HG03097 (cell line): Measurements from ENCODE around the gene LRRC9.
"Not testable (repeated sequence)": the region's sequence is repeated elsewhere in the genome, so short reads cannot be mapped to it uniquely, and the experiment has no call there.

Experiments used
- ATAC-seq: cut with Tn5 transposase; IDR thresholded peaks from one replicate; pipeline ENCODE4 v1.9.1; 2021; ENCODE audit not compliant: unreplicated experiment, low FRiP score

Gene LRRC9

DNA sequence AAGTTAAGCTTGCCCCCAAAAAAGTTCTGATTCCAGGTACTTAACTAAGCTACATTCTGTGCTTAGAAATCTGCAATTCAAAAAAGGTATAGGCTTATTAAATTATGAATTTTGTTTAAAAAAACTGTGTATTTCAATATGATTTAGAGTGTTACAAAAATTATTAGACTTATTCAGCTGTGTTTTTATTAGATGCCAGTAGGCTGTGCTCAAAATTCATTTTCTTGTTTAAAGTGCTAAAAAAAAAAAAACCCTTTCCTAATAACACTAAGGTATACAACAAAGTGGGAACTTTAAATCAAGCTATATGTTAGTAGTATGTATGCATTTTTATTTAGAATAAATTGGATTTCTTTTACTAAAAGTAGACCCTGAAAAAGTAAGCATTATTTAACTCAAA, 25.0 kb downstream of the LRRC9 start:
- ATAC-seq: no peak

DNA sequence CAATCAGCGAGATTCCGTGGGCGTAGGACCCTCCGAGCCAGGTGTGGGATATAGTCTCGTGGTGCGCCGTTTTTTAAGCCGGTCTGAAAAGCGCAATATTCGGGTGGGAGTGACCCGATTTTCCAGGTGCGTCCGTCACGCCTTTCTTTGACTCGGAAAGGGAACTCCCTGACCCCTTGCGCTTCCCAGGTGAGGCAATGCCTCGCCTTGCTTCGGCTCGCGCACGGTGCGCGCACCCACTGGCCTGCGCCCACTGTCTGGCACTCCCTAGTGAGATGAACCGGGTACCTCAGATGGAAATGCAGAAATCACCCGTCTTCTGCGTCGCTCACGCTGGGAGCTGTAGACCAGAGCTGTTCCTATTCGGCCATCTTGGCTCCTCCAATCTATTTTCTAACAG, 32.2 kb downstream of the LRRC9 start:
- not testable (repeated sequence) for ATAC-seq

DNA sequence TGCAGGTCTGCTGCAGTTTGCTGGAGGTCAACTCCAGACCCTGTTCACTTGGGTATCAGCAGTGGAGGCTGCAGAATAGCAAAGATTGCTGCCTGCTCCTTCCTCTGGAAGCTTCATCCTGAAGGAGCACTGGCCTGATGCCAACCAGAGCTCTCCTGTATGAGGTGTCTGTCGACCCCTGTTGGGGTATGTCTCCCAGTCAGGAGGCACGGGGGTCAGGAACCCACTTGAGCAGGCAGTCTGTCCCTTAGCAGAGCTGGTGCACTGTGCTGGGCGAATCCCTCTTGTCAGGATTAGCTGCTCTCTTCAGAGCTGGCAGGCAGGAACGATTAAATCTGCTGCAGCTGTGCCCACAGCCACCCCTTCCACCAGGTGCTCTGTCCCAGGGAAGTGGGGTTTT, 37.9 kb downstream of the LRRC9 start:
- ATAC-seq: not testable (repeated sequence)

DNA sequence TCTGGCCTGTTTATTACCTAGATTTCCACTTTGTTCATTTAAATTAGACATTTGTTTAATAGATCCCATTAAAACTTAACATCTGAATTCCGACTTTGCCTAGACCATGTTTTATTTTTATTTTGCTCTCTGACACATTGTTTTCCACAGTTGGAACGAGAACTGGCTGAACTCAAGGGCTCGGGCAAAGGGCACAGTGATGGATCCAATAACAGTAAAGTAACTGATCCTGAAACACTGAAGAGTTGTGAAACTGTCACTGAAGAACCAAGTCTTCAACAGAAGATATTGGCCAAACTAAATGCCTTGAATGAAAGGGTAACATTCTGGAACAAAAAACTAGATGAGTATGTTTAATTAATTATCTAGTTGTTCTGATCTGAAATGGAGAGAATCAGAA, 39.7 kb downstream of the LRRC9 start:
- ATAC-seq: no peak

DNA sequence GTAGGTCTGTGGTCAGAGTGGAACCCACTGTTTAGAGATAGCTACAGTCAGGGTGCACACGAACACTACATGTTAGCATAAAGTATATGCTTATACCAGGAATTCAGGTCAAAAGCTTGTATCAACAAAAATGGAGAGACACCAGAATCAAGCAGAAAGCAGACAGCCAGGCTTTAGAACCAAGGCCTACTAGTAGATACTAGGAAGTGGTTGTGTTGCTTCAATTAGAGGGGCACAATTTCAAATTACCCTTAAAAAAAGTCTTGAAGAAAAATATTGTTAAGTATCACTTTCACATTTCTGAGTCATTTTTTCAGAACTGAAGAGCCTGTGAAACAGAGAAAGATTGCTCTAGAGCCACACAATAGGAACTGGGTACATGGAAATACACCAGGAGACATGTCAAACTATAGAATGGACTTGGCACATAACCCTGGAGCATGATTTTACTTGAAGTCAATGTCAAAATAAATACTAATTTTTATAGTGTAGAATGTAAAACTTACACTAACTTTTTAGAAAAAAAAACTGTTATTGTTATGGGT, 41.6 kb downstream of the LRRC9 start:
- ATAC-seq: no peak

DNA sequence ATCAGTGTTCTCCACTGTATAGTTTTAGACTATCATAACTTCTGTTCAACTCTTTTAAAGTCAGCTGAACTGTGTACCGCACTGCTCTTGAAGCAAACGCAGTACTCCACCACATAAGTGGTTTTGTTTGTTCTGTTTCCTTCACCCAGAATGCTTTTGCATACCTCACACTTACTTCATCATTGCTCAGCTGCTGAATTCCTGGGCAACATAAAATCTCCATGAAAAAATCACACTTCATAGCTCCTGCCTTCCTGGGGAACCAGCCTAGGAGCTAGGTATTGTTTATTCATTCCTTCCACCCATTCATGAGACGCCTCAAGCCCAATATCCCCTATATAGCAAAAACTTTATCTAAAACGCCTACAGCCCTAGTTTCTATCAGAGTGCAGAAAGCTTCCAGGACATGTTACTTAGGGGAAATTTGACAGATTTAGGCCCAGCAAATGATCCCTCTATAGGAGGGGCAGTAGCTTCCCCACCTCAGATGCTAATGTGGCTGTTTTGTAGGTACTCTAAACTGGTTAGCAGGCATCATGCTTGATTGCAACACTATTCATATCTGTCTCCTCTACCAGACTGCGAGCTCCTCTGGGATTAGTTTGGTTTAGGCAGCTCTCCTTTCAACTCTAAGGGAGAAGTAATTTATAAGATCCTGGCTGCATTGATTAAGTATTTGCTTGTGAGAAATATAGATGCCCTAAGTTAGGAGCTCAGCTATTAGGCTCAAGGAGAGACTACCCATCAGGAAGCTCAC, 44.5 kb downstream of the LRRC9 start:
- no peak for ATAC-seq

DNA sequence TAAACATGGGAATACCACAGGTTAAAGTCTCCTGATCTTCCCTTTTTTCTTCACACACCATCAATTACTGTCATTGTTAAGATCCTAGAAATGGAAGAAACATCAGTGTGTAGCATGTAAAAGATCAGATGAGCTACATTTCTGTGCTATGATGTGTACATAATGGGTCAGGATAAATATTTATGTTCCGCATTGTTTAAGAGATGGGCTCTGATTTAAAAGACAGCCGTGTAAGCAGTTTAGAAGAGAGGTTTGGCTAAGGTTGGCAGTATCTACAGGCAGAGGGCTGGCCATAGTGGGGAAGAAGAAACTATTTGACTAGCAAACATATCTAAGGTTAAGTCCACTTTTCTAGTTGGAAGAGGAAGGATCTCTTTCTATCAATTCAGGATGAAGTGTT, 49.4 kb downstream of the LRRC9 start:
- ATAC-seq: no peak

DNA sequence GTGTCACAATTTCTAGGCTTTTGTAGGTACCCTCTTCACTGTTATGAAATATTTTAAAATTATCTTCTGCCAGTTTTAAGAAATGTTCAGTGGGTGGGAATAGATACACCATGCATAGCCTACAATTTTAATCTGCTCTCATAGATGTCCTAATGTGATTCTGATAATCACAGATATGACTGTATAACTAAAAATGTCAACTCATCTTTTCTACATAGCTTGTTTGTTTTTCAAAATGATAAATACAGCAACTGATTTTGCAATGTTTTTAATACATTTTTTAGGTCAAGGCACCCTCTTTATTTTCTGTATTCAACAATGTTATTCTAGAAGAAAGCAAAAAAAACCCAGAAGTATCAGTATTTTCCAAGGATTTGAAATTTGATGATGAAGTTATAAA, 61.6 kb downstream of the LRRC9 start:
- ATAC-seq: no peak

DNA sequence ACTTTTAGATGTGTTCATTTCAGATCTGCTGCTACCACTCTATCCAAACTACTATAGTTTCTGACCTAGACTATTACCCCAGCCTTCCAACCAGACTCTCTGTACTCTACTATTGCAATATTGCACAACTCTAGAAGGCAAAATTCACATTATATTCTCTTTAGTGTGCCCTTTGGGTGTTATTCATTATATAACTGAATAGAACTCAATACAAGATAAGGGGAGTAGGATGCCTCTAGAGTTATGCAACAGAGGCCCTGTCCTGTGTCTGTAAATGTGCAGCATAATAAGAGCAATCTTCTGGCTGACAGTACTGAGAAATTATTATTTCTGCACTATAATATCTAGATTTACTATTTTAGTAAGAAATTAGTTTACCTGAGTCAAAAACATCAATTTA, 63.1 kb downstream of the LRRC9 start:
- no peak for ATAC-seq

DNA sequence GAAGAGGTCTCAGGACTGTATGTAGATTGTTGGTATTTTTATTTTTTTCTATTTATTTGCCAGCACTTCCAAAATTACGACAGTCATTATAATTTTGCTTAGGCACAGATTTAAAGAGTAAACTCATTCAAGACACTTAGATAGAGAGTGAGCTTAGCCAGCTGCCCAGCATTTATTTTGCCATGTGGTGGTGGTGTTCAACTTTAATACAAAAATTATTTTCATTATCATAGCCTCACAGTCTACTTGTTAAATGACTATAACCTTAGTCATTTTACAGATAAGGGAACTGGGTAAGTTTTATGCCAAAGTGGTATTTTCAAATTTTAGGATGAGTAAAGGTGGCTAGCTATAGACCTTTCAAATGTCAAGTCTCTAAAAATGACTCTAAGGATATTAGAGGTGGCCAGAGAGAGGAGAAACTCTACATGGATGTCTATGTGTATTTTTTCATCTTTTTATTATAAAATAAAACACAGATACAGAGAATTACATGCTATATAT, 66.7 kb downstream of the LRRC9 start:
- ATAC-seq: no peak

DNA sequence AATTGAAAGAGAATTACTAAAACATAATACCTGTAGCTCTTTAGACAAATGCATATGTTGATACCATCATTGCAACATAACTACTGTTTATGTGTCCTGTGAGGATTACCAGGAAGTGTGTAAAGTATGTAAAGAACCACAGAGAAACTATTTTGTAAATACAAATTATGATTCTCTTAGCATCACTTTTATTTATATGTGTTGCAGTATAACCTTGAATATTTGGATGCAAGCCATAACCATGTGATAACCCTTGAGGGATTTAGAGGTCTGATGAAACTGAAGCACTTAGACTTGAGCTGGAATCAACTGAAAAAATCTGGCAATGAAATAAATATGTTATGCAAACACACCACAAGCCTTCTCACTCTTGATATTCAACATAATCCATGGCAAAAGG, 77.5 kb downstream of the LRRC9 start:
- no peak for ATAC-seq

DNA sequence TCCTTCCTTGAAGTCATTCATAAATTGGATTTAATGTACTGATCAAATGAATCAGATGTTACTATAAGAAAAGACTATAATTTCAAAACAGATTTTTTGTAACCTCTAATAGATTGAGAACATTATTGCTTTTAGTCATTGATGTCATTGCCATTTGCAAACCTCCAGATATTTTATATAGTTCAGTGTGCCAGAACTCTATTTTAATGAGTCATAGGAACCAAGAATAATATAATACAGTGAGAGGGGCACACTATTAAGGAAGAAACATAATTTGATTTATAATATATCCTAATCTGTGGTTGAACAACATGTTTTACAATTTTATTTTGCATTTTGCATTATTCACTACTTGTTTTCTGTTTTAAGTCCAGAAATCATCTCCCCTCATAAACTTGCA, 78.0 kb downstream of the LRRC9 start:
- no peak for ATAC-seq

DNA sequence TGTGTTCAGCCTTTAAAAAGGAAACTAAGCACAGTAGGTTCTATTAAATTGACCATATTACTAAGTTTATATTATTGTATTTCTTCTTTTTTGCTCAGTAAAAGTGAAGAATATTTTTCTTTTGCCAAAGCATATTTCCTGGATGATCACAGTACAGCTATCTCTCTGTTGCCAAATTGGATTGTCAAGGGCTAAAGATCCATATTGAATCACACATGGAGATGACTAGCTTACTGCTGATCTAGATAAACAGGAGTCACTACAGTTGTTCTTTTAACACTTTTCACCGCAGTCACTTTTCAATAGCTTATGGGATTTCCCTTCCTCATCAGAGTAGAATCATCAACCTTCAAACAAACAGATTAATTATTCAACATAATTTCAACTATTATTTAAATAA, 78.6 kb downstream of the LRRC9 start:
- ATAC-seq: no peak

DNA sequence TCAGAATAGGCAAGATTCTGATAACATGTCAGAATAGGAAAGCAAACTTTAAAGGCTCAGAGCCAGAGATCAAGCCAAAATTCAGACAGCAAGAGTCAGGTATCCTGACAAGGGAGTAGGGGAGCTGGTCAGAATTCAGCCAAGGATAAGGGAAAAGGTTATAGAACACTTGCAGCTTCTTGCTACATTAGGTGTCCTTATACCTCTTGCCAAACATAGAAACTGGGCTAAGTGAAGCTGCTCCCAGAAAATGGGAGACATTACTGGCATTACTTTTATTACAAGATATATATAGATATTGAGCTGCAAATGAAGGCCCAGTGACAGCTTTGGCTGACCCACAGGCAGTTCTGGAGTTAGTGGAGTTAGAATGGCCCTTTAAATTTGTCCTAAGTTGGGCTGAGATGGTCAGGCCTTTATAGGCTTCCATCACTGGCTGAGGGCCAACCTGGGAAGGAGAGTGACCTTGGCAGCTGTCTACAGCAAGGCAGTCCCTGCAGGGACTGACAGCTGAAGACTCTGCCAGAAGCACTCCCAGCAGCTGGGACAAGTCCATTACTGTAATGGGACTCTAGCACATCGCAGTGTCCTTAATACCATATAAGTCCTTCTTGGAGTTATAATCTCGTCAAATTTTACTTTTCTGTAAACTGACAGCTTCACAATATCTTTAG, 83.0 kb downstream of the LRRC9 start:
- no peak for ATAC-seq

DNA sequence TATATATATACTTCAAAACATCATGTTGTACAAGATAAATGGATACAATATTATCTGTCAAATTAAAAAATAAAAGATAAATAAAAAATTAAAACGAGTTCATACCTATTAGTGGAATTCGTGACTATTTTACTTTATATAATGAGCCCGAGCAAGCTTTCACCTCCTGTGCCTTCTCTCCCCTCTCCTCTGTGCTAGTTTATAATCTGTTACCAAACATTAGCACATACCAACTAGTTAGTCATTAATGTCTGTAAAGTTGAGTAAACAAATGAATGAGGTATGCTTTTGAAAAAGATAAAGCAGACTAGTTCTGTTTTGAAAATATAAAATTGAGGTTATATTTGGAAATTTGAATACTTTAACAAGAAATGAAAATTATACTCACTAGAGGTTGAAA, 84.0 kb downstream of the LRRC9 start:
- ATAC-seq: no peak

DNA sequence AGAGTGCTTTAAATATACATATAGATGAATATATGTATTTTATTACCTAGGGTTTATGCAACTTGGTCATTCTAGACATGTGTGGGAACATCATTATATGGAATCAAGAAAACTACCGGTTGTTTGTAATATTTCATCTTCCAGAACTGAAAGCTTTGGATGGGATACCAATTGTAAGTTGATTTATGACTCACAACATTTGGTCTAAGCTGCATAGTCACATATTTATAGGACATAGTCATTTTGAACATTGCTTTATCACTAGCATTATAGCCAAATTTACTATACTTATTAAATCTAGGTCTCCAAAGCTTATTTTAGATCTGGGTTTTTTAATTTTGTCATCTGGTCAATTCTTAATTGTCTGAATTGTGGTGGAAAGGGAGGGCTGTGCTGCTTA, 88.1 kb downstream of the LRRC9 start:
- ATAC-seq: no peak

DNA sequence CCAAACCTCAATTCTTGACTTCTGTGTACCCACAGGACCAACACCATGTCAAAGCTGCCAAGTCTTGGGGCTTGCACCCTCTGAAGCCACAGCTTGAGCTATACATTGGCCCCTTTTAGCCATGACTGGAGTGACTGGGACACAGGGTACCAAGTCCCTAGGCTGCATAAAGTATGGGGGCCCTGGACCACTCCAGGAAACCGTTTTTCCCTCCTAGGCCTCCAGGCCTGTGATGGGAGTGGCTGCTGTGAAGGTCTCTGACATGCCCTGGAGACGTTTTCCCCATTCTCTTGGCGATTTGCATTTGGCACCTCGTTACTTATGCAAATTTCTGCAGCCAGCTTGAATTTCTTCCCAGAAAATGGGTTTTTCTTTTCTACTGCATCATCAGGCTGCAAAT, 90.3 kb downstream of the LRRC9 start:
- not testable (repeated sequence) for ATAC-seq

DNA sequence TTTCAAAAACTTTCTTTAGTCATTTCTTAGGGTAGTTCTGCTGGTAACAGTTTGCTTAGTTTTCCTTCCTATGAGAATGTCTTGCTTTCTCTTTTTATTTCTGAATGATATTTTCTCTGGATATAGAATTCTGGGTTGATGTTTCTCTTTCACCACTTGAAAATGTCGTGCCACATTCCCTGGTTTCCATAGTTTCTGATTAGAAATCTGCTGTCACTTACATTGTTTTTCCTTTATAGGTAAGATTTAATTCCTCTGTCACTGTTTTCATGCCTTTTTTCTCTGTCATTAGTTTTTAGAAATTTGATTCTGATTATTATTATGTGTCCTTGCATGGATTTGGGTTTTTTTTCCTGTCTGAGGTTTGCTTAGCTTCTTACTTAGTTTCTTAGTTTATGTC, 94.5 kb downstream of the LRRC9 start:
- ATAC-seq: no peak

DNA sequence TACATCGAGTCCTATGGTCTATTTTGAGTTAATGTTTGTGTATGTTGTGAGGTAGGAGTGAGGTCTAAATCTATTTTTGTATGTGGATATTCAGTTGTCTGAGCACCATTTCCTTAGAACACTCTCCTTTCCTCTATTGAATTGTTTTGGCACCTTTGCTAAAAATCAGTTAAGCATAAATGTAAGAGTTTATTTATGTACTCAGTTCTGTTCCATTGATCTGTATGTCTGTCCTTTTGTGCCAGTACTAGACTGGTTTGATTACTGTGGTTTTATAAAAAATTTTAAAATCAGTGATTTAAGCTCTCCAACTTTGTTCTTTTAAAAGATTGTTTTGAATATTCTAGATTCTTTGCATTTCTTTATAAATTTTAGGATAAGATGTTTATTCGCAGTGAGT, 101.7 kb downstream of the LRRC9 start:
- ATAC-seq: no peak

DNA sequence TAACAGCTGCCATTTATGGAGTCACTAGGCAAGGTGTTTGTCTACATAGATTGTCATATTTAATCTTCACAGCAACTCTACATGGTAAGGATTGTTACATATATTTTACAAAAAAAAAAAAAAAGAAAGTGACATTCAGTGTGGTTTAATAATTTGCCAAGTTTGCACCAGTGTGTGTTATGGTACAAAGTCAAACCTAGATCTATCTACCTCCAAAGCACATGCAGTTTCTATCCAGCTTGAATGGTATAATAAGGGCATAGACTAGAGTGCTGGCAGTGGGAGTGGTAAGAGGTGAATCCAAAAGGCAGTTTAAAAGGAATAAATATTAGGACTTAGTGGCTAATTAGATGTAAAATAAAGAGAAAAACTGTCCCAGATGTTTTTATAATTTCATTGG, 105.6 kb downstream of the LRRC9 start:
- no peak for ATAC-seq

DNA sequence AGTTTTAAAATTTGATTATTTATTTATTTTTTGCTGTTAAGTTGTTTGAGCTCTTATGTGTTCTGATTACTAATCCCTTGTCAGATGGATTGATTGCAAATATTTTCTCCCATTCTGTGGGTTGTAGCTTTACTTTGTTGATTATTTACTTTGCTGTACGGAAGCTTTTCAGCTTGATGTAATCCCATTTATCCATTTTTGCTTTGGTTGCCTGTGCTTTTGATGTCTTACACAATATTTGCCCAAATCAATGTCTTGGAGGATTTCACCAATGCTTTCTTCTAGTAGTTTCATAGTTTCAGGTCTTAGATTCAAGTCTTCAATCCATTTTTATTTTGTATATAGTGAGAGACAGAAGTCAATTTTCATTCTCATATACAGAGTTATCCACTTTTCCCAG, 115.2 kb downstream of the LRRC9 start:
- no peak for ATAC-seq

DNA sequence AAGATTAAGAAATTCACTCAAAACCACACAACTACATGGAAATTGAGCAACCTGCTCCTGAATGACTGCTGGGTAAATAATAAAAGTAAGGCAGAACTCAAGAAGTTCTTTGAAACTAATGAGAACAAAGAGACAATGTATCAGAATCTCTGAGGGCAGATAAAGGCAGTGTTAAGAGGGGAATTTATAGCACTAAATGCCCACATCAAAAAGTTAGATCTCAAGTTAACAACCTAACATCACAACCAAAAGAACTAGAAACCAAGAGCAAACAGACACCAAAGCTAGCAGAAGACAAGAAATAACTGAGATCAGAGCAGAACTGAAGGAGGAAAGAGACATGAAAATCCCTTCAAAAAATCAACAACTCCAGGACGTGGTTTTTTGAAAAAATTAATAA, 128.0 kb downstream of the LRRC9 start:
- not testable (repeated sequence) for ATAC-seq
